Central memory CD8-positive, alpha-beta T cell (primary cell): ENCODE results near the gene EXTL2.

Experiments
- ATAC-seq: fragments of 150-1000 bp; cut with Tn5 transposase; replicated peaks from 2 replicates; pipeline ENCODE4 v1.10.0; 2022; ENCODE audit warnings: mild to moderate bottlenecking, moderate FRiP score, moderate number of reproducible peaks; ENCODE audit not compliant: poor library complexity, severe bottlenecking; ENCODE audit errors: extremely low read depth
- DNase-seq, 2 donors: peaks; one replicate each; pipeline ENCODE4 v3.0.0; 2021; ENCODE audit warnings: low spot score in 2 of 2
- H3K27ac Mint-ChIP-seq: one replicate; pipeline ENCODE4 v1.8.0; 2022; ENCODE audit warnings: low read depth, mild to moderate bottlenecking, moderate library complexity, mixed read lengths
- H3K27me3 Mint-ChIP-seq: one replicate; pipeline ENCODE4 v1.8.0; 2022; ENCODE audit warnings: mixed read lengths
- H3K36me3 Mint-ChIP-seq: one replicate; pipeline ENCODE4 v1.8.0; 2022; ENCODE audit warnings: mild to moderate bottlenecking, moderate library complexity, mixed read lengths; ENCODE audit not compliant: insufficient read depth
- H3K4me1 Mint-ChIP-seq: one replicate; pipeline ENCODE4 v1.8.0; 2022; ENCODE audit warnings: mixed read lengths
- H3K4me3 Mint-ChIP-seq: one replicate; pipeline ENCODE4 v1.8.0; 2022; ENCODE audit warnings: mild to moderate bottlenecking, moderate library complexity, mixed read lengths
- H3K9me3 Mint-ChIP-seq: one replicate; pipeline ENCODE4 v1.8.0; 2022; ENCODE audit warnings: mixed read lengths

Gene EXTL2

DNA sequence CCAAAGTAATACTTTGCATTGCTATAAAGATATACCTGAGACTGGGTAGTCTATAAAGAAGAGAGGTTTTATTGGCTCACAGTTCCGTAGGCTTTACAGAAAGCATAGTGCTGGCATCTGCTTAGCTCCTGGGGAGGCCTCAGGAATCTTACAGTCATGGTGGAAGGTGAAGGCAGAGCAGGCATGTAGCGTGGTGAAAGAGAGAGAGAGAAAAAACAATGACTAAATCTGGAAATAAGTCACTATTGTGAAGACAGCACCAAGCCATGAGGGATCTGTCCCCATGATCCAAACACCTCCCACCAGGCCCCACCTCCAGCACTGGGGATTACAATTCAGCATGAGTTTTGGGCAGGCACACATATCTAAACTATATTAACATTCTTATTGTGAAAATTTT, 31.6 kb upstream of the EXTL2 start:
- Mint-ChIP-seq H3K4me3 (no peak overlapping the region), H3K27ac (no peak overlapping the region)
- no peak for ATAC-seq

DNA sequence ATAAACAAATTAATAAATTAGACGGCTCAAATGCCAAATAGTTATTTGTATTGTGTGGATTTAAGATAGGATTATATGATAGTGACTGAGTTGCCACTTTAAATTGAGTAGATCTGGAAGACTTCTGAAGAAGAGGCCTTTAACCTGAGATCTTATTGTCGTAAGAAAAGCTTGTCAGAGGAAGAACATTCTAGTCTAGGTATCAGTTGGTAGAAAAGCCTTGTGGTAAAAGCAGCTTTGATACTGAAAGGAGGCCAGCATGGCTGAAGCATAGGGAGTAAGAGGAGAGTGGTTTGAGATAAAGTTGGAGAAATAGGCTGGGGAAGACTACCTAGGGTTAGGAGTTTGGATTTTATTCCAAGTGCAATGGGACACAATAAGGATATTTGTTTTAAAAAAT, 30.3 kb upstream of the EXTL2 start:
- H3K4me3 Mint-ChIP-seq, result peak overlapping the region; percentile 10
- no peak for DNase-seq
- no peak overlapping the region for H3K27ac Mint-ChIP-seq
- no peaks in the 10 kb centered on the region for H3K27me3 Mint-ChIP-seq
- H3K4me1 Mint-ChIP-seq, result peaks cover 33% of the 10 kb centered on the region
- no peak for ATAC-seq
- peaks cover 10% of the 10 kb centered on the region for H3K36me3 Mint-ChIP-seq
- H3K9me3 Mint-ChIP-seq, result peaks cover 11% of the 10 kb centered on the region

More for the DNA sequence above, 31.6 kb upstream of the EXTL2 start:
- Mint-ChIP-seq H3K27me3 (no peaks in the 10 kb centered on the region), H3K36me3 (peaks cover 8% of the 10 kb centered on the region), H3K9me3 (peaks cover 11% of the 10 kb centered on the region), H3K4me1 (peaks cover 33% of the 10 kb centered on the region)
- no peak for DNase-seq

DNA sequence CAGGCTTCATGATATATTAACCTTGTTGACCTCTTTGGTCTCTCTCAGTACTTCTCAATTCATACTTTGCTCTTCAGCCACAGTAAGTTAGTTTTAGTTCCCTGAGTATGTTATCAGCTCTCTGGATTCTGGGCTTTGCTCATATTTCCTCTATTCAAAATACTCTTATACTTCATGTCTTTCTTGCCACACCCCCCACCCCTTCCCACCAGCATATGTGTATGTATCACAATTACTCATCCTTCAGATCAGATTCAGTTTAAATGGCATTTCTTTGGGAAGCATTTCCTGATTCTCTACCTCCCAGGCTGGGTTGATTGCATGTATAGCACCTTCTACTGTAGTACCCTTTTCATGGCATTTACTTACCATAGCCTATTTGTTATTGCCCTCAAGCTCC, 29.6 kb upstream of the EXTL2 start:
- Mint-ChIP-seq H3K9me3 (peaks cover 11% of the 10 kb centered on the region), H3K27ac (no peak overlapping the region), H3K4me1 (peaks cover 28% of the 10 kb centered on the region), H3K4me3 (no peak overlapping the region), H3K36me3 (peaks cover 12% of the 10 kb centered on the region), H3K27me3 (no peaks in the 10 kb centered on the region)
- ATAC-seq (no peak), DNase-seq (no peak)

DNA sequence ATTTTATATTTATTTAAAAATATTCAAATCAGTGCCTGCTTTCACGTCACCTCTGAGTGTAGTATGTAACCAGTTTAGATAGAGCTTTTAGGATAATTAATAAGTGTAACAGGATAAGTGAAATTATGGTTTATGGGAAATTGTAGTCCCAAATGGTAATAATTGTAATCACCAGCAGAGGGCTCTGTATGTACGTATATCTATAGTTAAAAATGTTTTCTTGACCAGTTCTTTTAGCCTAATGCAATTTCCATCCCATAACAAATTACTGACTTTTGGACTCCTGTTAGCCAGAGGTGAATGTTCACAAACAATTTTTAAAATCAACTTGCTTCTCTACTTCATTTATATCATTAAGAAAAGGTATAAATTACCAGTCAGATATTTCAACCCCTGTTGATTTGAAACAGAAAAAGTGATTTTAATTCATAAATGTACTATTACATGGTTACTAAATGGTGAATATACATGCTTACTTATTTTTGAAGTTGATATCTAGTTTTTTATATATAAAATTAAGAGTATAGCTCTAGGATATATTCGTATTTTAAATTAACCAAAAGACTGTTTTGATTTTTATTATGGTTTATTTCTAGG, 26.6 kb upstream of the EXTL2 start:
- Mint-ChIP-seq H3K4me3 (no peak overlapping the region), H3K36me3 (peaks cover 31% of the 10 kb centered on the region), H3K27ac (no peak overlapping the region), H3K4me1 (peaks cover 28% of the 10 kb centered on the region), H3K27me3 (no peaks in the 10 kb centered on the region), H3K9me3 (peaks cover 9% of the 10 kb centered on the region)
- ATAC-seq (no peak), DNase-seq (no peak)

DNA sequence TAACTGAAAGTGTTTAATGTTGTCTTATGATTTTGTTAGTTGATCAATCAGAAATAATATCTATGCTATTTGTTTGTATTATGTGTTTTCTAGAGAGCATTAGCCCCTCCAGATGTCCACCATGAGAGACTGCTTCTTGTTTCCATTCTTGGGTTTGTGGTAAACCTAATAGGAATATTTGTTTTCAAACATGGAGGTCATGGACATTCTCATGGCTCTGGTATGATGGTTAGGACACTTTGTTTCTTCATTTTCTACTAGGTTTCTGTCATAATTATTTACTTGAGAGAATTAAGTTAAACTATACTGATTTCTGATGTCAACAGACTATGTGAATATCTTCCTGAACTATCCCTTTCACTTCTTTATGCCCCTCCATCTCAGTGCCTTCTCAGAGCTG, 17.4 kb upstream of the EXTL2 start:
- H3K4me1 Mint-ChIP-seq, result peaks cover 27% of the 10 kb centered on the region
- H3K27ac Mint-ChIP-seq, result no peak overlapping the region
- ATAC-seq (no peak), DNase-seq (no peak)
- no peaks in the 10 kb centered on the region for H3K27me3 Mint-ChIP-seq
- H3K9me3 Mint-ChIP-seq, result no peaks in the 10 kb centered on the region
- peaks cover 65% of the 10 kb centered on the region for H3K36me3 Mint-ChIP-seq
- H3K4me3 Mint-ChIP-seq, result no peak overlapping the region

DNA sequence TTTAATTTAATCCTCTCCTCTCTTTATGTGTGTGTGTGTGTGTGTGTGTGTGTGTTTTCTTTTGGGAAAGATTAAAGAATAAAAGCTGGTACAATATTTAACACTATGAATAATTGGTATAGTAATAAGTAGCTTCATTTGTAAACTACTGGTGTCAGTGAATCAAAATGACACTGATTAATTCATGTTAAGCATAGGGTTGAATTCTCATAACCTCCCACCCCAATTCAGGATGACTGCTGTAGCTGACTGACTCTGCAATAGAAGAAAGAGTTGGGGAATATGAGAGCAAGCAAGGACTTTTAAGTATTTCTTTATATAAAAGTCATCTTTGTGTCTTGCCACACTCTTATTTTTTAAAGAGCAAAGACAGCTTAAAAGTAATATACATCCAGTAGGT, 14.4 kb upstream of the EXTL2 start:
- Mint-ChIP-seq H3K4me1 (peaks cover 40% of the 10 kb centered on the region), H3K36me3 (peaks cover 62% of the 10 kb centered on the region), H3K27me3 (no peaks in the 10 kb centered on the region), H3K4me3 (no peak overlapping the region), H3K9me3 (no peaks in the 10 kb centered on the region), H3K27ac (peak overlapping the region; percentile 30)
- ATAC-seq (no peak), DNase-seq (no peak)

DNA sequence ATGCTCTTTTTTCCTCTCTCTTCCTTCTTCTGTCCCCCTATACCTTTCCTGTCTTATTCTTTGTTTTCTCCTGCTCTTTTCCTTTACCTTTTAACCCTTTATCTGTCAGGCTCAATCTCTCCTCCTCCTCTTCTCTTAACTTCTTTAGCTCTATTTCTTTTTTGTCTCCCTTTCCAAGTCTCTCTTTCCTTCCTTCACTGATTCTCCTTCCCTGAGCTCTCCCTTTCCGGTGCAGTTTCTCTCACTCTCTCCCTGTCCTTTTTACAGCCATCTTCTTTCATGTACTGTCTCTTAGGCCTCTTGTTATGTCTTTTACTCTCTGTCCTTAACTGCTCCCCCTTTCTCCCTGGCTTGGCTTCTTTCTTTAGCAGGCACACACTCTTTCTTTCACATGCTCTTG, 13.2 kb upstream of the EXTL2 start:
- ATAC-seq, result no peak
- H3K36me3 Mint-ChIP-seq, result peaks cover 54% of the 10 kb centered on the region
- DNase-seq, result no peak
- peaks cover 37% of the 10 kb centered on the region for H3K4me1 Mint-ChIP-seq
- H3K27ac Mint-ChIP-seq, result peak overlapping the region; percentile 30
- no peak overlapping the region for H3K4me3 Mint-ChIP-seq
- no peaks in the 10 kb centered on the region for H3K9me3 Mint-ChIP-seq
- H3K27me3 Mint-ChIP-seq, result no peaks in the 10 kb centered on the region

DNA sequence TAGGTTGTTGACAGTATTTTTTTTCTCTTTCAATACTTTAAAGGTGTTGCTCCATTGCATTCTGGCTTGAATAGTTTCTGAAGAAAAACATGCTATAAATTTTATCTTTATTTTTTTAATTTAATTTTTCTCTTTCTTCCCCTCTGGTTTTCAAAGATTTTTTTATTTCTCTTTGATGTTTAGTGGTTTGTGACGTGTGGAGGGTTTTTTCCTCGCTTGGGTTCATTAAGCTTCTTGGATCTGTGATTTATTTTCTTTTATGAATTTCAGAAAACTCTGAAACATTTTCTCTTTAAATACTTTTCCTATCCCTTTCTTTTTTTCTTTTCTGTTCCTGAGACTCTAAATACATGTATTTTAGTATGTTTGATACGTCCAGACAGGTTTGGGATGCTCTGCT, 10.5 kb upstream of the EXTL2 start:
- ATAC-seq, result no peak
- no peaks in the 10 kb centered on the region for H3K27me3 Mint-ChIP-seq
- peaks cover 47% of the 10 kb centered on the region for H3K36me3 Mint-ChIP-seq
- DNase-seq, result no peak
- H3K4me3 Mint-ChIP-seq, result no peak overlapping the region
- no peaks in the 10 kb centered on the region for H3K9me3 Mint-ChIP-seq
- peaks cover 50% of the 10 kb centered on the region for H3K4me1 Mint-ChIP-seq
- H3K27ac Mint-ChIP-seq, result peak overlapping the region; percentile 29

DNA sequence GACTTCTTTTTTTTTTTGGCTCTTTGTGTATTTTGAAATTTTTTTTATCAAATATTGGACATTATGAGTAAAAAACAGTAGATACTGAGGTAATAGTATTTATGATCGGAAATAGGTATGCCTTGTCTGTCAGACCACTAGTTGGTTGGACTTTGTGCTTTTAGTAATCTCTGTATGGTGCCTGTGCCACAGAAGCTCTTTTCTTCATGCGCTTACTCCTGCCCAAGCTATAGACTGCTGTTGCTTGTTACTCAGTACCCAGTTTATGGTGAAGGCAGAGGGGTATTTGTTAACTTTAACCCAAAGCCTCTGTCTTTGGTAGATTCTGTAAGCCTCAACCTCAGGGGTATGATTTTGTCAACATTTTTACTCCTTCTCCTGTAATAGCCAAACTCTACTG, 9.9 kb upstream of the EXTL2 start:
- Mint-ChIP-seq H3K27ac (peak overlapping the region; percentile 18), H3K4me3 (no peak overlapping the region), H3K36me3 (peaks cover 49% of the 10 kb centered on the region), H3K4me1 (peaks cover 50% of the 10 kb centered on the region), H3K27me3 (no peaks in the 10 kb centered on the region), H3K9me3 (no peaks in the 10 kb centered on the region)
- ATAC-seq (no peak), DNase-seq (no peak)

DNA sequence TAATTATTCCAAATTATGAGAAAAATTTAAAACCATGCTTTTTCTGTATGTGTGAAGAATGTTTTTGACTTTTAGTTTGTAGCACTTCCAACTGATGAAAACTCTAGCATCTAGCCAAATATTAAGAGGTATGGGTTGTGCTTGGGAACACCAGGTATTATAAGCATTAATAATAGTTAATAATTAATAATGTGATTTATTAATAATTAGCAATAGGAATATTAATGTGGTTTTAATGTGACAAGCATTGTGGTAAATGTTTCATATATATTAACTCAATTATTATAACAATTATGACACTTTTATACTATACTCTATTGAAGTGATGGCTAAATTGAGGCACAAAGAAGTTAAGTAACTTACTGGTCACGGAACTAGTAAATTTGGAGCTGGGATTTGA, 9.1 kb upstream of the EXTL2 start:
- Mint-ChIP-seq H3K9me3 (no peaks in the 10 kb centered on the region), H3K27me3 (no peaks in the 10 kb centered on the region), H3K4me3 (no peak overlapping the region), H3K27ac (no peak overlapping the region), H3K36me3 (peaks cover 46% of the 10 kb centered on the region), H3K4me1 (peaks cover 50% of the 10 kb centered on the region)
- no peak for ATAC-seq
- no peak for DNase-seq

DNA sequence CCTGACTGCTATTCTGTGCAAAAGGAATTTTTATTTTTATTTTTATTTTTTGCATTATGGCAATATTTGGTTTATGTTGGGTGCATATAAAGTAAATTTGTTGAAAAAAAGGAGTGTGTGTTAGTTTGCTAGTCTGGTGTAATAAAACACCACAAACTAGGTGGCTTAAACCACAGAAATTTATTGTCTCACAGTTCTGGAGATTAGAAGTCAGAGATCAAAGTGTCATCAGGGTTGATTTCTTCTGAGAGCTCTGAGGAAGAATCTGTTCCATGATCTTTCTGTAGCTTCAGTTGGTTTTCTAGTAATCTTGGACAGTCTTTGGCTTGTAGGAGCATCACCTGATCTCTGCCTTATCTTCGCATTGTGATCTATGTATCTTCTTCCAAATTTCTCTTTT, 7.7 kb upstream of the EXTL2 start:
- ATAC-seq, result no peak
- H3K27me3 Mint-ChIP-seq, result no peaks in the 10 kb centered on the region
- no peak overlapping the region for H3K27ac Mint-ChIP-seq
- DNase-seq, result no peak
- H3K9me3 Mint-ChIP-seq, result no peaks in the 10 kb centered on the region
- H3K4me3 Mint-ChIP-seq, result no peak overlapping the region
- peaks cover 41% of the 10 kb centered on the region for H3K36me3 Mint-ChIP-seq
- H3K4me1 Mint-ChIP-seq, result peaks cover 45% of the 10 kb centered on the region

DNA sequence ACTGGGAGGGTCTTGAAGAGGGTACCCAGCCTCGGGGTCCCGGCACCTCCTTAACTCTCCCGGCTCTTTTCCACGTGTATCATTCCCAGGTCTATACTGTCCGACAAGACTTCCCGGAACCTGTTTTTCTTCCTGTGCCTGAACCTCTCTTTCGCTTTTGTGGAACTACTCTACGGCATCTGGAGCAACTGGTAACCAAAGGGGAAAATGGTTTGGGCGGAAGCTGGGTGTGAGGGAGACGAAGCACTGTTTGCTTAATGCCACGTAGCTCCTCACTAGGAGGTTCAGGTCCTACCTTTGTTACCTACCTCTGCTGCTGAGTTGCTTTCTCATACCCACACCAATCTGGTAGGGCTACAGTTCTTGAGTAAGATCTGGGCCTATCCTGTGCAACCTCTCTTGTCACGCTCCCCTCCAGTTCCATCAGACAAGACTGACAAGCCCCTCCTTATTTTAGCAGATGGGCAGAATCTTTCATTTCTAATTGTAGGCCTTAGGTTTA, 1.9 kb upstream of the EXTL2 start:
- Mint-ChIP-seq H3K9me3 (no peaks in the 10 kb centered on the region), H3K27me3 (no peaks in the 10 kb centered on the region), H3K4me3 (peak overlapping the region; percentile 99), H3K4me1 (peaks cover 45% of the 10 kb centered on the region), H3K36me3 (peaks cover 45% of the 10 kb centered on the region), H3K27ac (peak overlapping the region; percentile 100)
- DNase-seq (peak; percentile 40 to 73), ATAC-seq (peak; percentile 84)

DNA sequence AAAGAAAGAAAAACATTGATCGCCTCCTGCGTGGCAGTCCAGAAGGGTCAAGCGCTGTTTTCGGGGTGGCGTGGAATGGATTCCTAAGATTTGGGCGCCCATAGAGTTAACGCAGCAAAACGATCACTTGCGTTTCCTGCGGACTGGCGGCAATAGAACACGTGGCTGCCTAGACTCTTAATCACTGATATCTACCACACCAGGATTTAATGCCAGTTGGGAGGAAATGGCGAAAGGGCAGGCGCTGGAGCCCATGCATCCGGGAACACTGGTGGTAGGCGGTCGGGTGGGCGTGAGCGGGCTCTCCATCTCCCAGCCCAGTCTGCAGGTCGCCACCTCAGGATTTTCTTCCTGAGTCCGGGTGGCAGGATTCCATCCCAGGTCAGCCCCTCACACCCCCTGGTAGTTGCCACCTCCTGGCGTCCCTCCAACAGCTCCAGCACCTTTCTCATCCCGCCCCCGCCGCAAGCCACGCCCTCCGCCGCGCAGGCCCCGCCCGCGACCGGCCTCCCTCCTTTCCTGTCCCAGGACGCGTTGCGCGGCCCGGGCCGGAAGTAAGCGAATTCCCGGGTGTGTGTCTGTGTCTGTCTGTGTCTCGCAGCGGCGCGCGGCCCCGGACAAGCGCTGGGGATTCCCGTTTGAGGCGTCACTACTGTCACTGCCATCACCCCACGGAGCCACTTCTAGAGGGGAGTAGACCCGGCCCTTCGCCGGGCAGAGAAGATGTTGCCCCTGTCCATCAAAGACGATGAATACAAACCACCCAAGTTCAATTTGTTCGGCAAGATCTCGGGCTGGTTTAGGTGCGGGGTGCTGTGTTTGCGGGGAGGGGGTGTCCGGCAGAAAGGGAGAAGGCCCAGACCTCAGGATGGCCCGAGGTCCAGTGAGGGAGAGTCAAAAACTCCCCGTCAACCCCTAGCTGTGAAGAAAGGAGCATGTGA, 1.2 kb upstream of the EXTL2 start, which contains the start of gene SLC30A7:
Gene SLC30A7 (plus strand): TSS at position 551 of the 941 bp plus-strand sequence. CDS start 173 bp downstream, at position 724.
- Mint-ChIP-seq H3K4me1 (peaks cover 40% of the 10 kb centered on the region), H3K27me3 (no peaks in the 10 kb centered on the region), H3K4me3 (peak within 1 kb of the TSS; percentile 99), H3K9me3 (peaks cover 2% of the 10 kb centered on the region), H3K27ac (peak within 1 kb of the TSS; percentile 100), H3K36me3 (peaks cover 38% of the 10 kb centered on the region)
- DNase-seq, result peak; percentile 94 to 97
- ATAC-seq, result peak; percentile 86
